GM20431 (cell line): Measurements from ENCODE around the gene IFI30.

Experiments
- in situ Hi-C: fragments of 300-500 bp; cut with MseI, MboI; formaldehyde crosslinking; loops from one replicate; pipeline ENCODE4 v1.15.0; 2020; ENCODE audit warnings: low sequenced_read_pairs; ENCODE audit not compliant: unreplicated experiment

IFI30 gene

GRCh38 chr19:18220632-18221275, 47.1 kb downstream of the IFI30 start:
- in situ Hi-C loops: no loop called here

DNA sequence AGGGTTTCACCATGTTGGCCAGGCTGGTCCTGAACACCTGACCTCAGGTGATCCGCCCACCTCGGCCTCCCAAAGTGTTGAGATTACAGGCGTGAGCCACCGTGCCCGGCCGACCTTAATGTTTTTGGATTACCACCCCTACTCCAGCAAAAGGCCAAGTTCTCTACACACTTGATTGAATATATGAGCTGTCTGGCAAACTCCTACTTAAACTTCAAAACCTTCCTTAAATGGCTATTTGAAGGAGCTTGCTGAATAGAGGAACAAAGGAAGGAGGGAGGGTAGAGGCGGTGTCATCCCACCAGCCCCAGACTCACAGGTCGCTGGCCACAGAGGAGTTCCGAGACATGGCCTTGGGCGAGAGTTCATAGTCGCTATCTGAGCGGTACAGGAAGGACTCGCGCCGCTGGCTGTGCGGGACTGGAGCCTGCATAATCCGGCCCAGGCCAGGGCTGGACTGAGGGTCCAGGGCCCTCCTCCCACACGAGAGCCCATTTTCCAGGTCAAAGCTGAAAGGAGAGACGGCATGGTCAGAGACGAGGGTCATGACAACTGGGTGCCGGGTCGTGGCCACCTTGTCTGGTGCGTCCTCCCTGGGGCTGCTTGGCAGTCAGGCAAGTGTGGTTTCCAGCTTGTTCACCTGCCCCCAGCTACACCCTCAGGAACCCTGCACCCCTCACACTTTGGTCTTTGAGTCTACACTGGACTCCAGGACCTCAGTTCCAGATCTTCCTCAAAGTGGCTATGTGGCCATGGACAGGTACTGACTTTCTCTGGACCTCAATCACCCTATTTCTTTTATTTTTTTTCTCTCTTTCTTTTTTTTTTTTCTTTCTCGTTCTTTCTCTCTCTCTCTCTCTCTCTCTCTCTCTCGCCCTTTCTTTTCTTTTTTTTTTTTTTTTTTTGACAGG, 48.5 kb downstream of the IFI30 start:
- in situ Hi-C loops: no loop called here

GRCh38 chr19:18223860-18224524, 50.4 kb downstream of the IFI30 start:
- in situ Hi-C loops: no loop called here

DNA sequence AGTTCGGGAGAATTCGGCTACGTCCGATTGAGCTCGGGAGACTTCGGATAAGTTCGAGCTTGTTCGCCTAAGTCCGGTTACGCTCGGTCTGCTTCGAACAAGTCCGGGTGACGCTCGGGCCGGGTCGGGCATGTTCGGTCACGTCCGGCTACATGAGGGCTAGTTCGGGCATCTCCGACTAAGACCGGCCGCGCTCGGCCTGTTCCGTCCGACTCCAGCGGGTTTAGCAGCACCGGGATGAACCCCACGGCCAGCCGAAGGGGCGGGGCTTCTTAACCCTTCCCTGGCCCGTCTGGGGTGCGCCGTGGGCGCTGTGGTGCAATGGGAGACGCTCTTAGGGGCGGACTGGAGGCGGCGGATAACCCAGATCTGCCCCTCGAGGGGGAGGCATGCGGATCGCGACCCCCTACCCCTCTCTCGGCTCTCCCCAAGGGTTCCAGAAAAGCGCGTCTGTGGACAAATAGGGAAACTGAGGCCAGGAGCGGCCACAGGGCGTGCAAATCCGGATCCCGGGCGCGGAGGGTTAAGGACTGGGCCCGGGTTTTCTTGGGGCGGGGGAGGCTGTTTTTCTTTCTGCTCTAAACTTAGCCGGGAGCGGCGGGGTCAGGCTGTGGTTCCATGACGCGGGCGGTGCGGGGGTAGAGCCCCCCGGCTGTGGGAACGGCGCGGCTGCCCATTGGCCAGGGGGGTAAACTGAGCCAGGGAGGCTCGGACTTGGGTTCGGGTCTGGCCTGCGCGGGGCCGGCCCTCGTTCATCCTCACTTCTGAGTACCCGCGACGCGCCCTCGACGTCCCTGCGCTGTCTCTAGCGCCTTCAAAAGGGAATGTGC, 51.1 kb downstream of the IFI30 start:
- in situ Hi-C loops: no loop called here

GRCh38 chr19:18225355-18225701, 51.7 kb downstream of the IFI30 start:
- in situ Hi-C loops: no loop called here

- in situ Hi-C loops: no loop called here
Observed at GRCh38 chr19:18225702-18226468, 52.3 kb downstream of the IFI30 start, which contains the start of gene PDE4C. PDE4C (minus strand) TSS chr19:18226438; CDS start chr19:18226415, 23 bp downstream.

- in situ Hi-C loops: no loop called here
Observed at GRCh38 chr19:18226956-18227780, 53.6 kb downstream of the IFI30 start.
